Esophagus squamous epithelium (tissue), 5 donors: ENCODE data around the gene ATP5PB. TPM values are rescaled to one million over a fixed set of nuclear protein-coding genes. Genes with fewer than 3 reads are reported as not detected.

Experiments
- DNase-seq: peaks from one replicate; lab custom pipeline; 2025; lab: John Stamatoyannopoulos, UW
- H3K27ac ChIP-seq, 4 donors: fragments of 200-600 bp; sonication (generic); one replicate each; pipeline ENCODE4 v1.5.1; 2016 to 2019; ENCODE audit warnings: mild to moderate bottlenecking in 1 of 4
- H3K27me3 ChIP-seq, 4 donors: fragments of 200-600 bp; sonication (generic); 1 replicate in 3 of 4; 2 replicates in 1 of 4; pipeline versions ENCODE4 v1.5.1 to v1.6.0; 2017 to 2021; ENCODE audit warnings: antibody characterized with exemption in 1 of 4
- H3K36me3 ChIP-seq, 3 donors: fragments of 200-600 bp; sonication (generic); one replicate each; pipeline ENCODE4 v1.5.1; 2016 to 2019
- H3K4me1 ChIP-seq, 3 donors: fragments of 200-600 bp; sonication (generic); one replicate each; pipeline ENCODE4 v1.5.1; 2017 to 2019
- H3K4me3 ChIP-seq, 4 donors: fragments of 200-600 bp; sonication (generic); 1 replicate in 3 of 4; 2 replicates in 1 of 4; pipeline ENCODE4 v1.5.1; 2016 to 2019; ENCODE audit warnings: mild to moderate bottlenecking in 2 of 4, moderate library complexity in 1 of 4
- H3K9me3 ChIP-seq, 3 donors: fragments of 200-600 bp; sonication (generic); one replicate each; pipeline ENCODE4 v1.5.1; 2016 to 2019
- POLR2A ChIP-seq, 4 donors: fragments of 450-650 bp; IDR thresholded peaks; one replicate each; pipeline ENCODE4 v1.6.1; 2017; ENCODE audit warnings: antibody characterized with exemption in 4 of 4, mild to moderate bottlenecking in 4 of 4, moderate library complexity in 3 of 4
- whole genome bisulfite sequencing, 2 donors: methylation state at CpG; one replicate each; pipeline ENCODE4 v1.1.5; 2018; 5-methylcytosine and 5-hydroxymethylcytosine counted together
- intact Hi-C: fragments of 100-400 bp; cut with DNase I; formaldehyde crosslinking; loops from one replicate; pipeline ENCODE4 v1.15.0; 2022
- total RNA-seq, 4 donors: library from RNA; depleted of rRNA; stranded (reverse); fragments of >200 nt; gene quantifications; one replicate each; pipeline ENCODE4 v1.1.0, GENCODE V29; 2016
- TF ChIP-seq, protein P1 (sequence below), 6 experiments: fragments of 450-650 bp in 4 of 6; fragments of 200-600 bp in 2 of 6; sonication (generic) in 2 of 6; IDR thresholded peaks; one replicate each; pipeline ENCODE4 v1.5.1; 2016 to 2019; ENCODE audit warnings: antibody characterized with exemption in 6 of 6, mild to moderate bottlenecking in 4 of 6, moderate library complexity in 4 of 6
- donor health status: DM: yes; HTN: yes; CAD: no.

Gene ATP5PB
- total RNA-seq, 4 donors from 2014 or later, result 201 to 318 (median 243) TPM

DNA sequence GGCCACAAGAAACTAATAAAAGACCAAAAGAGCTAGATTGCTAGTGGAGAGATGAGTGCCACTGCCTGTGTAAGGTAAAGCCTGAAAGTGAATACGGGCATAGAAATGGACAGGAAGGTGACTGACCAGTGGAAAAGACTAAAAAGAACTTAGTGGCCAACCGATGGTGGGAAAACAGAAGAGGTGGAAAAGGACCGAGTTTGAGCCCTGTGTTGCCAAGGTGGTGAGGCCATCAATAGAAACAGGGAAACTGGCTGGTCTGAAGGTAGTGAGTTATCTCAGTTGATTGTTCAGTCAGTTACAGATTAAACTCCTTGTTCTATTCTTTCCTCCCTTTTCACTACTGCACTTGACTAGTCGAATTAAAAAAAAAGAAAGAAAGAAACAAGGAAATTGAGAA lies 2.7 kb upstream of the ATP5PB start:
- 58 to 69% methylated on average over 4 of the region's 4 CpGs for WGBS, 2 donors
- TF ChIP-seq, protein P1, sequence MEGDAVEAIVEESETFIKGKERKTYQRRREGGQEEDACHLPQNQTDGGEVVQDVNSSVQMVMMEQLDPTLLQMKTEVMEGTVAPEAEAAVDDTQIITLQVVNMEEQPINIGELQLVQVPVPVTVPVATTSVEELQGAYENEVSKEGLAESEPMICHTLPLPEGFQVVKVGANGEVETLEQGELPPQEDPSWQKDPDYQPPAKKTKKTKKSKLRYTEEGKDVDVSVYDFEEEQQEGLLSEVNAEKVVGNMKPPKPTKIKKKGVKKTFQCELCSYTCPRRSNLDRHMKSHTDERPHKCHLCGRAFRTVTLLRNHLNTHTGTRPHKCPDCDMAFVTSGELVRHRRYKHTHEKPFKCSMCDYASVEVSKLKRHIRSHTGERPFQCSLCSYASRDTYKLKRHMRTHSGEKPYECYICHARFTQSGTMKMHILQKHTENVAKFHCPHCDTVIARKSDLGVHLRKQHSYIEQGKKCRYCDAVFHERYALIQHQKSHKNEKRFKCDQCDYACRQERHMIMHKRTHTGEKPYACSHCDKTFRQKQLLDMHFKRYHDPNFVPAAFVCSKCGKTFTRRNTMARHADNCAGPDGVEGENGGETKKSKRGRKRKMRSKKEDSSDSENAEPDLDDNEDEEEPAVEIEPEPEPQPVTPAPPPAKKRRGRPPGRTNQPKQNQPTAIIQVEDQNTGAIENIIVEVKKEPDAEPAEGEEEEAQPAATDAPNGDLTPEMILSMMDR (IDR thresholded peaks at IDR 0.05), result no peak
- TF ChIP-seq POLR2A (IDR thresholded peaks at IDR 0.05), result no peak
- H3K4me1 ChIP-seq, result peaks cover 14 to 49% (median 27%) of the 10 kb centered on the region in 3 donors
- H3K4me3 ChIP-seq, result no peak overlapping the region
- peak overlapping the region in 3 of 4 donors; percentile 22 to 95 (median 90) for H3K27ac ChIP-seq
- H3K27me3 ChIP-seq, result no peaks in the 10 kb centered on the region
- peaks cover 14 to 62% (median 31%) of the 10 kb centered on the region in 3 donors for H3K36me3 ChIP-seq
- no peak for DNase-seq
- intact Hi-C loops, result no loop called here
- H3K9me3 ChIP-seq, result no peaks in the 10 kb centered on the region

DNA sequence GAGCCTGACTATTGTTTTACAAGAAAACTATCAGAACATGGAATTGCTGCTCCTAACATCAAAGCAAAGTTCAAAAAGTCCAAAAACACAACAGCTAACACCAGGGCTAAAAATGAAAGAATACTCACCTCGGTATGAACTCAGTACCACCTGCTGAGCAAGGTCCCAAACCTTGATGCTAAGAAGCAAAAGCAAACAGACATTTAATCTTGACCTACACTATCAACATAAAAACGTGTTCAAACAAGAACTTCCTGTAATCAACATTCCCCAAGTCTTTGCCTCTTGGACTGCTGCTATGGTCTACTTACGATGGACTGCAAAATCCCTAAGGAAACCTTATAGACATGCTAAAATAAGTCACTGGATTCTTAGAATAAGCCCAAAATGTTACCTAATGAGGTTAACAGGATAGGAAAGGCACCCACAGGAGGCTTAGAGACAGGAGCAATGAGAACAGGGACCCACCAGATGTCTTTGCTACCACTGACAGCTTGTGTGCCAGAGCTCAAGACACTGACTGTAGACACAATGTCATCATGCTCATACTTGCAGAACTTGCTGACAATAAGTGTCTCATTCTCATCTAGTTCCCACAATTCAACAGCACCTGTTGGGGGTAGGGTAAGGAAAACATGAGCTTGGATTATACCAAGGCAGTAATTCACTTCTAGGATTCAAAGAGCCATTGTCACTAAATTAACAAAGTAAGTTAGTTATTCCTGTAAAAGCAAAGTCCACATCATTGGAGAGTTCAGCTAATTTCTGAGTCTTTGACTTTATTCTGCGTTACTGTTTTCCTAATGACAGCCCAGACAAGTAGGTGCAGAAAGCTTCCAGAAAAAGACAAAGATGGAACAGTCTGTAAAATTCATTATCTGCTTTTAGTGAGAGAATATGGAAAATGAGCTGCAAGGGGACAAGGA lies 2.0 kb upstream of the ATP5PB start:
- 32 to 44% methylated on average over 4 of the region's 4 CpGs for WGBS, 2 donors
- peaks cover 14 to 56% (median 29%) of the 10 kb centered on the region in 3 donors for H3K4me1 ChIP-seq
- no peaks in the 10 kb centered on the region for H3K27me3 ChIP-seq
- H3K4me3 ChIP-seq, result peak overlapping the region in 3 of 4 donors; percentile 84 to 96 (median 92)
- intact Hi-C loops, result no loop called here
- H3K36me3 ChIP-seq, result peaks cover 7 to 56% (median 24%) of the 10 kb centered on the region in 3 donors
- no peaks in the 10 kb centered on the region for H3K9me3 ChIP-seq
- H3K27ac ChIP-seq, result peak overlapping the region; percentile 21 to 95 (median 92)
- no peak for TF ChIP-seq POLR2A (IDR thresholded peaks at IDR 0.05)
- TF ChIP-seq, protein P1 (IDR thresholded peaks at IDR 0.05), result no peak
- no peak for DNase-seq

DNA sequence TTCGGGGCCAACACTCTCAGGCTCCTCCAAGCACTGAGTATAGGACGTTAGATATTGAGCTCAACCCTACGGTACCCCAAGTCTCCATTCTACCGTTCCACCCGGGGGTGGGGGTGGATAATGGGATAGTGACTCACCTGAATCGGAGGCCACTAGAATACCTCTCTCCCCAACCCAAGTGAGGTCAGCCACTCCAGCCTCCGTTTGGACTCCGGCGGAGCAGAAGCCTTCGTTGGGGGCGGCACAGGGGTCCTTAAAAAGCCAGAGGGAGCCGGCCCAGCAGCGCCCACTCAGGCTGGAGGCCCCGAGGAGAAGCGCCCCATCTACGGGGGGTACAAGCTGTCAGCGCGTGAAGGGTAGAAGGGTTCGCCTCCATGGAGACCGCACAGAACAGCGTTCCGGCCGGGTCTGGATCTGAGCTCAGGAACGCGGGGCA lies 764 bp upstream of the ATP5PB start:
- intact Hi-C loops, result no loop called here
- no peak for DNase-seq
- H3K27me3 ChIP-seq, result no peaks in the 10 kb centered on the region
- WGBS, 2 donors, result 0% methylated on average over 4 to 5 of the region's 25 CpGs
- H3K4me3 ChIP-seq, result peak overlapping the region; percentile 84 to 96 (median 92)
- H3K27ac ChIP-seq, result peak overlapping the region; percentile 90 to 95 (median 92)
- no peak for TF ChIP-seq POLR2A (IDR thresholded peaks at IDR 0.05)
- H3K9me3 ChIP-seq, result no peaks in the 10 kb centered on the region
- peaks cover 14 to 68% (median 35%) of the 10 kb centered on the region in 3 donors for H3K4me1 ChIP-seq
- peaks cover 3 to 46% (median 11%) of the 10 kb centered on the region in 3 donors for H3K36me3 ChIP-seq

DNA sequence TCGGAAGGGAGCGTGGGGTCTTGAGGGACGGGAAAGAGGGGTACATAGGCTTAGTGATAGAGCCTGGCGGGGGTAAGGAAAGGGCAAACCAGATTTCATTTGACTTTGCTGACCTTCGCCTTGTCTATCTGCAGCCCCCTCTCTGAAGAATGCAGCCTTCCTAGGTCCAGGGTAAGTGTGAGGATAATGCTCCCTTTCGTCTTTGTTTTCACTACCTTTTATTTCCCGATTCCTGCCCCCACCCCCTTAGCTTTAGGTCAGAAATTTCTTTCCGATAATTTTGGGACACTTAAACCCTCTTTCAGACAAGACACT lies 396 bp downstream of the ATP5PB start:
- Histone ChIP-seq H3K9me3 (no peaks in the 10 kb centered on the region), H3K27ac (peak overlapping the region; percentile 86 to 95 (median 92)), H3K27me3 (no peaks in the 10 kb centered on the region), H3K4me1 (peaks cover 16 to 79% (median 40%) of the 10 kb centered on the region in 3 donors), H3K36me3 (peaks cover 3 to 46% (median 3%) of the 10 kb centered on the region in 3 donors), H3K4me3 (peak overlapping the region; percentile 84 to 96 (median 92))
- 1% methylated on average over 8 of the region's 8 CpGs for WGBS, 2 donors
- intact Hi-C loops, result no loop called here
- no peak for DNase-seq
- TF ChIP-seq POLR2A (IDR thresholded peaks at IDR 0.05), result no peak
- TF ChIP-seq, protein P1 (IDR thresholded peaks at IDR 0.05), result no peak

DNA sequence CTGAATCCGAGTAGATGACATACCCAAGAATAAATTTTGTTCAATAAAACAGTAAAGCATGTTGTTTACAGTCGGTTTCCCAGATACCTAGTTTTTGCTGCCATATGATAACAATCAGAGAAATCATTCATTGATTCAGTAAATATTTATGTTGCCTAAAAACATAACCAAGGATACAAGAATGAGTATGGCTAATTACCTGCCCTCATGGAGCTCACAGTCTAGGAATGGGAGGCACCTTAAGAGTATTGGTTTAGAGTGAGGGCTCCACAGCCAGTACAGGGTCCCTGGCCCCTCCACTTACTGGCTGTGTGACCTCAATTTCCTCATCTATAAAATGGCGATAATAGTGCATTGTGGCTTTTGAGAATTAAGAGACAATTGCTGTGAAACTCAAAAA lies 921 bp downstream of the ATP5PB start:
- no peaks in the 10 kb centered on the region for H3K9me3 ChIP-seq
- peaks cover 18 to 84% (median 43%) of the 10 kb centered on the region in 3 donors for H3K4me1 ChIP-seq
- 38 to 51% methylated on average over 3 of the region's 3 CpGs for WGBS, 2 donors
- DNase-seq, result no peak
- no peaks in the 10 kb centered on the region for H3K27me3 ChIP-seq
- peak overlapping the region; percentile 84 to 96 (median 92) for H3K4me3 ChIP-seq
- no peak for TF ChIP-seq POLR2A (IDR thresholded peaks at IDR 0.05)
- TF ChIP-seq, protein P1 (IDR thresholded peaks at IDR 0.05), result no peak
- intact Hi-C loops, result no loop called here
- peaks cover 3 to 46% (median 3%) of the 10 kb centered on the region in 3 donors for H3K36me3 ChIP-seq
- peak overlapping the region in 3 of 4 donors; percentile 90 to 95 (median 94) for H3K27ac ChIP-seq
